Erythroblast (primary cell): ENCODE results near the gene ERGIC2.
A peak's percentile ranks its signal among the peaks of the same experiment; 100 is the strongest.
"Not testable (repeated sequence)": the region's sequence is repeated elsewhere in the genome, so short reads cannot be mapped to it uniquely, and the experiment has no call there.

ENCODE experiments used
- DNase-seq, 2 experiments: peaks; one replicate each; lab custom pipeline; 2025; lab: John Stamatoyannopoulos, UW
- GATA1 ChIP-seq: IDR thresholded peaks from 2 replicates; pipeline ENCODE4 v1.6.1; 2011; ENCODE audit warnings: low read depth, mild to moderate bottlenecking, control low read depth, low read length, moderate library complexity
- POLR2A ChIP-seq: IDR thresholded peaks from 2 replicates; pipeline ENCODE4 v1.6.1; 2011; ENCODE audit warnings: mild to moderate bottlenecking, low read length

The ERGIC2 gene

DNA sequence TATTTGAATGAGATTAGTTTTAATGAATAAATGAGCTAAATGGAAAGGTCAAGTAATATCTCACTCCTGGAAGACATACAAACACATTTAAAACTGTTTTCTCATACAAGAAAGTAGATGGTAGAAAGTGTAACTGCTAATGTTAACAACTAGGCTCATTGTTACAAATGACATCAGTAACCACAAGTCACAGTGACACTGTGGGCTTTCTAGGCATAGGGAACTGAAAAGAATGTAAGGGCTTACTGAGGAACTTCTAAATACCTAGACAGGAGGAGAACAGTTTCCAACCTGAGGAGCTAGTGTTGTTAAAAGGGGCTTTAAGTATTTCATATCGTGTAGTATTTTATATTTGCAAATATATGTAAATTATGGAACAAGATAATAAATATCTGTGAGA lies 17.5 kb upstream of the ERGIC2 start:
- TF ChIP-seq GATA1 (no peak), POLR2A (no peak)
- DNase-seq: no peak

DNA sequence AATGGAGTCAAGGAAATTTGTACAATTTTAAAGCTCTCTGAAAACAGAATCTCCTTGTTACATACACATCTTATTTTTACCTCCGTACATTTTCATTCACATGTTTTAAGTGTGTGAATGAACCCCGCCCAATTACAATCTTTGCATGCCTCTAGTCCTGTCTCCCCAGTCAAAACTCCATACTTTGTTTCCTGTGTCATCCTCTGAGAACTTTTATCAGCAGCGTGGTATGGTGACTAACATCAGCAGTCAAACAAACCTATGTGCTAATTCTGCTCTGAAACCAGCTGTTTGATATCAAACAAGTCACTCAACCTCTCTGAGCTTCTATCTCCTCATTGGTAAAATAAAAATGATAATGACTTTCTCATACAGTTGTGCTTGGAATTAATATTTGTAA lies 15.8 kb upstream of the ERGIC2 start:
- DNase-seq: no peak
- TF ChIP-seq GATA1 (no peak), POLR2A (no peak)

GRCh38 chr12:29395356-29395755 lies 14.4 kb upstream of the ERGIC2 start:
- no peak for DNase-seq
- TF ChIP-seq POLR2A (no peak), GATA1 (no peak)

GRCh38 chr12:29390419-29390818 lies 9.4 kb upstream of the ERGIC2 start:
- DNase-seq: peak in 1 of 2 experiments; percentile 6

GRCh38 chr12:29389295-29389919 lies 8.4 kb upstream of the ERGIC2 start:
- no peak for TF ChIP-seq POLR2A
- peak in 1 of 2 experiments; percentile 11 for DNase-seq

- DNase-seq: not testable (repeated sequence)
These were observed 5.2 kb upstream of the ERGIC2 start for GRCh38 chr12:29386084-29386680.

- DNase-seq: not testable (repeated sequence)
These were observed 4.2 kb upstream of the ERGIC2 start for GRCh38 chr12:29385194-29385593.

- TF ChIP-seq GATA1 (no peak), POLR2A (no peak)
- DNase-seq: no peak
These were observed 1.3 kb upstream of the ERGIC2 start for GRCh38 chr12:29382251-29382650.

DNA sequence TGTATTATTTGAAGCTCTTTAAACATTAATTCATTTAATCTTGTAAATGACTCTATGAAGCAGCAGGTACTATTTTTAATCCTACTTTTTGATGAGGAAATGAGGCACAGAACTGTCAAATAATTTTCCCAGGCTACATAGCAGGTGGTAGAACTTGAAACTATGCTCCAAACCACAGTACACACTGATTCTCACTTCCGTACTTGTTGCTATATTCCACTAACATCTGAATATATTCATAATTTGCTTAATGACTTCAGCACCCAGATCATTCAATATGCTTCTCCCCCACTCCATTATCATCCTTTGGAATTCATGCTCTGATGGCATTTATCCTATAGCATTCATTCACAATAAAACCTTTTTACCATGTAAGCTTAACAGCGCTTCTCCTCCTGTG lies 4.9 kb downstream of the ERGIC2 start:
- no peak for TF ChIP-seq POLR2A
- TF ChIP-seq GATA1: no peak
- no peak for DNase-seq

DNA sequence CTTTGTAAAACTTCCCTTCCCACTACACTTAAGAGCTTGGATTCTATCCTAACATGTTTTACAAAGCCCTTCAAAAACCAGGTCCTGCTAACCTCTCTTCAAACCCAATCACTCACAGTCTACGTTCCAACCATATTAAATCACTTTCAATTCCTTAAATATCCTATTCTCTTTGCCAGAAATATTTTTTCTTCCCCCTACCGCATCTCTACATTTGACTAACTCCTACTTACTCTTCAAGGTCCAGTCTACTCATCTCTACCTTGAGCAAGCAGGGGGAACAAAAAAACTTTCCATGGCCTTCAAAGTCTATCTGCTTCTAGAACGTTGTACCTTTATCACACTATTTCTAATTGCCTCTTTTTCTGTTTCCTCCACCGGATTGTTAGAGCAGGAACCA lies 6.1 kb downstream of the ERGIC2 start:
- no peak for DNase-seq

GRCh38 chr12:29374012-29374411 lies 7.0 kb downstream of the ERGIC2 start:
- TF ChIP-seq GATA1 (no peak), POLR2A (no peak)
- no peak for DNase-seq

More for the DNA sequence above, 6.1 kb downstream of the ERGIC2 start:
- TF ChIP-seq GATA1 (no peak), POLR2A (no peak)

GRCh38 chr12:29365091-29365490 lies 15.9 kb downstream of the ERGIC2 start:
- DNase-seq: no peak
- TF ChIP-seq GATA1 (no peak), POLR2A (no peak)

GRCh38 chr12:29354954-29355353 lies 26.0 kb downstream of the ERGIC2 start:
- no peak for TF ChIP-seq GATA1
- TF ChIP-seq POLR2A: no peak
- no peak for DNase-seq

DNA sequence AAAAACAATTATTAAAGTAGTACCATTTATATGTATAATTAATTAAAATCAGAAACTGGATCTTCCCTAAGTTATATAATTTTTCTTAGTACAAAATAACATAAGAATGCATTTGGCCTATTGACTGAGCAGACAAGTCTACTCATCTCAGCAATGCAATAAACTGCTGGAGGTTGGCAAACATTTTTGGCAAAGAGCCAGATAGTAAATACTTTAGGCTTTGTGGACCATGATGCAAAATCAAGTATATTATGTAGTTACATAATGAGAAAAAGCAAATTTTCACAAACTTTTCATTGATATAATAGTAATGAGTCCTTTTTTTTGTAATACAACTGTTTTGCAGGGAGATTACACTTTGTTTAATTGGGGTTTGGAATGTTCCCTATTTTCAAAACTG lies 30.9 kb downstream of the ERGIC2 start:
- TF ChIP-seq POLR2A (no peak), GATA1 (no peak)
- peak; percentile 4 to 23 for DNase-seq

DNA sequence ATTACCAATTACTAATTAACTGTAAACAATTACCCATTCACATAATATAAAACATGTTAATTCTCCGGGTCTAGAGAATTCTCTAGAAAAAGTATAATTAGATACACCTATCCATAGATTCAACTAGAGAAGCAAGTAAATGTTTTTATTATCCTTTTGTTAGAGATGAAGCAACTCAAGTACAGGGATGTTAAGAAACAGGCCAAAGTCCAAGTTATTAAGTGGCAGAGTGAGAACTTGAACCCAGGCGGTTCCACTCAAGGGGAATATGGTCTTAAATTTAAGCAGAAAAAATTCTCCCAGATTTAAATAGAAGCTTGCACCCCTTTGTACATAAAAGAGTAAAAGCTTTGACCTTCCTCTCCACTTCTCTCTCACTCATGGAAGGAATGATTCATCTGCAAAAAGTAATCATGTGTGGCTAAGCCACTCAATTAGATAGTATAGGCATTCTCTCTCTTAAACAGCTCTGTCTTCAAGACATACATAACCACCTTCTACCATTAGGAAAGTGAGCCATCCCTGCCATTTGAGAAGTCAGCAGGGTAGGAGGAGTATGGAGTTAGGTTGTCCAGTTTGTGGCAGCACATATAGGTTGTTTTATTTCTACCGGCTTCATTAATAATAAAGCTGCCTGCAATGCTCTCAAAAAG lies 34.1 kb downstream of the ERGIC2 start:
- TF ChIP-seq POLR2A (no peak), GATA1 (no peak)
- no peak for DNase-seq
